HuH-7 (cell line): ENCODE measurements around the gene NAGLU.
"Not testable (repeated sequence)": the region's sequence is repeated elsewhere in the genome, so short reads cannot be mapped to it uniquely, and the experiment has no call there.

Experiments used
- DNase-seq: peaks from one replicate; pipeline ENCODE4 v3.0.0; 2011; ENCODE audit warnings: low spot score

The NAGLU gene

DNA sequence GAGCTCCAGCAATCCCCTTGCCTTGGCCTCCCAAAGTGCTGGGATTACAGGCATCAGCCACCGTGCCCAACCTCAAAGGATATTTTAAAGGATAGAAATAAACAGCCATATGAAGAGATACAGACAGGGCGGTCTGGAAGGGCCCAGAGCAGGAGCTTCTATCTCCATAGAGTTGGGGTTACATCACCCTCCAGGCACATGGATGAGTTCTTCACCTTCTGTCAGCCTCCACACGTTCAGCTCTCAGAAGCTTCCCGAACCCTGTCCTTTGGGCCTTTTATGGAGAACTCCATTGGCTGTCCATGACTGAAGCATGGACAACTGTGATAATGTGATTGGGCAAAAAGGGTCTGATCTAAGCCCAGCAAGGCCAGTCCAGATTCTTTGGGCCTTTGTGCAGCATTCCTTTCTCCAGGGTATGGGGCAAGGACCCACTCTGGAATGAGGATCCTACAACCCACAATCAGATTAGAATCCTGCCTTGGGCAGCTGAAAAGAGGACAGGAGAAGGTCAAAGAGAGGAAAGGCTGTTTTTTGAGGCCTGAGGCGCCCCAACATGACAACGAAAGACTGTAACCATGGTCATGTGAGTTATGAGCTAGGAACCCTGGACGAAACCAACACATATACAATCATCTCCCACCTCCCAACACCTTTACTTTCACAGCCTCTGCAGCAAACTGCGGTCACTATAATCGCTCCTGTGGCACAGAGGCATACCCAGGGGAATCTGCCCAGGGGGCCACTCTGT, 9.9 kb downstream of the NAGLU start:
- DNase-seq, result not testable (repeated sequence)

GRCh38 chr17:42547001-42547461, 11.0 kb downstream of the NAGLU start:
- DNase-seq, result no peak

GRCh38 chr17:42547698-42548069, 11.6 kb downstream of the NAGLU start:
- DNase-seq, result no peak

DNA sequence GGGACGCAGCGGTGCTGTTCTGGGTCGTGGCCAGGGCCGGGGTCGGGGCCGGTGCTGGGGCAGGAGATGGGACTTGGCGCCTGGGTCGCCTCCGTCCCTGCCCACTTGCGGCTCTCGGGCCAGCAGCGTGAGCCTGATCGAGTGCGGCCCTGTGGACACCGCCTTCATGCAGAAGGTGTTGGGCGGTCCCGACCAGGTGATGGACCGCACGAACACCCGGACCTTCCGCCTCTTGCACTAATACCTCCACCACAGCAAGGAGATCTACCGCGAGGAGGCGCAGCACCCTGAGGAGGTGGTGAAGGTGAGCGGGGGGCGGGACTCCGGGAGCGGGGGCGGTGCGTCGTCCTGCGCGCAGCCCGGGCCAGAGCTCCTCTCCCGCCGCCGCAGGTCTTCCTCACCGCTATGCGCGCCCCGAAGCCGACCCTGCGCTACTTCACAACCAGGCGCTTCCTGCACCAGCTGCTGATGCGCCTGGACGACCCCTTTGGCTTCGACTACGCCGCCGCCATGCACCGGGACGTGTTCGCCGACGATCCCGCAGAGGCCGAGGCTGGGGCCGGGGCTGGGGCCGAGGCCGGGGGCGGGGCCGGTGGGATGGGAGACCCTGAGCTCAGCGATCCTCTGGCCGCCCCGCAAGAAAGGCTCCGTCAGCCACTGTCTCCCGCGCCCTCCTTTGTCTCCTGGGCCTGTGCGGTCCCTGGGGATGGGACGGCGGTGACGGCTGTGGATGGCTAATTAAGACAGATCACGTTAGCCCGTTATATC, 12.2 kb downstream of the NAGLU start:
- peak; percentile 96 for DNase-seq

- DNase-seq, result no peak
Observed at GRCh38 chr17:42548993-42549755, 13.1 kb downstream of the NAGLU start.

DNA sequence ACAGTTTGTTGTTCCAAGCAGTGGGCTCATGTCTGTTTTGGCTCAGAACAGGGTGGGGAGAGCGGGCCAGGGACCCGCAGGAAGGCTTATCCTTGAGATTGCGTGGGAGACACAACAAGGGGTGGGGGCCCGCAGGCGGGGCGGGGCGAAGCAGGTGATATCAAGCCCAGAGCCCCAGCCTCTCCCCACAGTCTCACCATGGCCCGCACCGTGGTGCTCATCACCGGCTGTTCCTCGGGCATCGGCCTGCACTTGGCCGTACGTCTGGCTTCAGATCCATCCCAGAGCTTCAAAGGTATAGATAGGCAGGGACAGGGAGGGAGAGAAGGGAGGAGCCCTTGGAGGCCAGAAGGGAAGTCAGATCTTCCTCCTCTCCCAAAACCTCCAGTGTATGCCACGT, 16.7 kb downstream of the NAGLU start, which contains the start of gene HSD17B1:
Gene HSD17B1, plus strand, starts transcription at position 188 of the 400 bp plus-strand sequence. Its CDS starts 11 bp downstream, at position 199.
- DNase-seq, result not testable (repeated sequence)

- no peak for DNase-seq
Observed at GRCh38 chr17:42553161-42553818, 17.2 kb downstream of the NAGLU start.

DNA sequence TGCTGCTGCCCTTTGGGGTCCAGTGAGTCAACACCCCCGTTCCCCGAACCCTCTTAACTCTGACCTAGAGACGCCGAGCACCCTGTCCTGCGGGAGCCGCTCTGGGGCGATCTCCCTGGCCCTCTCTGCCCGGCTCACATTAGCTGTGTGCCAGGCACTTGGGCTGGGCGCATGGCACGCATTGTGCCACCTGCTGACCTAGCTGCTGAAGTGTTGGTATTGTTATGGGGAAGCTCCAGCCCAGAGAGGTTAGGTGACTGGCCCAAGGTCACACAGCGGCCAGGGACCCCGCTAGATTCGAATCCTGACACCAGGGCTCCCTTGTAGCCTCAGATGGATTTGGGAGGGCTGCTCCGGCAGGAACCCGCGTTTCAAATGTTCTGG, 17.8 kb downstream of the NAGLU start:
- no peak for DNase-seq

DNA sequence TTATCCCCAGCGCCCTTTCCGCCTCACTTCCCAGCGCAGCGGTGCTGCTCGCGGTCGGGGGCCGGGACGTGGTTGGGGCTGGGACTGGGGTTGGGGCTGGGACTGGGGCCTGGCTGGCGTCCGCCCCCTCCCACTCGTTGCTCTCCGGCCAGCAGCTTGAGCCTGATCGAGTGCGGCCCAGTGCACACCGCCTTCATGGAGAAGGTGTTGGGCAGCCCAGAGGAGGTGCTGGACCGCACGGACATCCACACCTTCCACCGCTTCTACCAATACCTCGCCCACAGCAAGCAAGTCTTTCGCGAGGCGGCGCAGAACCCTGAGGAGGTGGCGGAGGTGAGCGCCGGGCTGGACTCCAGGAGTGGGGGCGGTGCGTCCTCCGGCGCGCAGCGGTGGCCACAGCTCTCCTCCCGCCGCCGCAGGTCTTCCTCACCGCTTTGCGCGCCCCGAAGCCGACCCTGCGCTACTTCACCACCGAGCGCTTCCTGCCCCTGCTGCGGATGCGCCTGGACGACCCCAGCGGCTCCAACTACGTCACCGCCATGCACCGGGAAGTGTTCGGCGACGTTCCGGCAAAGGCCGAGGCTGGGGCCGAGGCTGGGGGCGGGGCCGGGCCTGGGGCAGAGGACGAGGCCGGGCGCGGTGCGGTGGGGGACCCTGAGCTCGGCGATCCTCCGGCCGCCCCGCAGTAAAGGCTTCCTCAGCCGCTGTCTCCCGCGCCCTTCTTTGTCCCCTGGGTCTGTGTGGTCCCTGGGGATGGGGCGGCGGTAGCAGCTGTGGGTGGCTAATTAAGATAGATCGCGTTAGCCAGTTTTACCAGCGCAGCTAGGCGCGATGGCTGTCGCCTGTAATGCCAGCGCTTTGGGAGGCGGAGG, 18.4 kb downstream of the NAGLU start:
- peak; percentile 97 for DNase-seq

- no peak for DNase-seq
Observed at GRCh38 chr17:42555122-42555622, 19.1 kb downstream of the NAGLU start.

DNA sequence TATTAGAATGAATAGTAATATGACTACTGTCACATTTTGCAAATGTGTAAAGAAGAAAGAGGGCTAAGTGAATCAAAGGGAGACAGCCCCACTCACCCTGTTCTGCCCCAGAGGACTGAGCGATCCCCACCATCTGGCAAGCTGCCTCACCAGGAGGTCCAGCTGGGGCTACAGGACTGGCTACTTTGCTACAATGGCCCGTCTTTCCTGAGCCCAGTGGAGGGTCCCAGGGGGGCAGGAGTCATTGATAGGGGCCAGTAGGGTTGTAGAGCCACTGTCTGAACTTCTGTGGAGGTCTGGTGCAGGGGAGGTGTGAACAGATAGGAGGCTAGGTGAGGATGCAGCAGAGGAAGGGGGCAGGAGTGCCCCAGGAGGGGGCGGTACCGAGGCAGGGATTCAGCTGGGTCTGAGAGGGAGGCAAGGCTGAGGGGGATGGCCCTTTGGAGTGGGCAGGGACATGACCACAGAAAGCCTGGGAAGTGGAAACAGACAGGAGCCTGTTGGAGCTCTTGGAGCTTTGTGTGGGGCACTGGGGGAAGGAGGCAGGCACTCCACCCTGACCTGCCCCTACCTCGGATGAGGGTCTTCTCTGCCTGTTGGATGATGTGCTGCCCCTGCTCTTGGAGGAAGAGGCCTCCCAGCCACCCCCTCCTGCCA, 20.0 kb downstream of the NAGLU start:
- DNase-seq, result not testable (repeated sequence)

DNA sequence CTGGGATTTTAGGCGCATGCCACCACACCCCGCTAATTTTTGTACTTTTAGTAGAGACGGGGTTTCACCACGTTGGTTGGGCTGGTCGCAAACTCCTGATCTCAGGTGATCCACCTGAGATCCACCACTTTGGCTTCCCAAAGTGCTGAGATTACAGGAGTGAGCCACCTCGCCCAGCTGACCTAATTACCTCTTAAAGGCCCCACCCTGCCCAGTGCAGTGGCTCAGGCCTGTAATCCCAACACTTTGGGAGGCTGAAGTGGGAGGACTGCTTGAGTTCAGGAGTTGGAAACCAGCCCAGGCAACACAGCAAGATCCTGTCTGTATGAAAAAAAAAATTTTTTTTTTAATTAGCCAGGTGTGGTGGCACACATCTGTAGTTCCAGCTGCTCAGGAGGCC, 23.0 kb downstream of the NAGLU start:
- DNase-seq, result no peak

GRCh38 chr17:42560246-42560645, 24.2 kb downstream of the NAGLU start:
- DNase-seq, result no peak

GRCh38 chr17:42561897-42562387, 25.9 kb downstream of the NAGLU start, which contains the start of gene COASY:
Gene COASY (plus strand): TSS chr17:42562148. CDS start chr17:42562623, 475 bp downstream.
- DNase-seq, result peak; percentile 100

DNA sequence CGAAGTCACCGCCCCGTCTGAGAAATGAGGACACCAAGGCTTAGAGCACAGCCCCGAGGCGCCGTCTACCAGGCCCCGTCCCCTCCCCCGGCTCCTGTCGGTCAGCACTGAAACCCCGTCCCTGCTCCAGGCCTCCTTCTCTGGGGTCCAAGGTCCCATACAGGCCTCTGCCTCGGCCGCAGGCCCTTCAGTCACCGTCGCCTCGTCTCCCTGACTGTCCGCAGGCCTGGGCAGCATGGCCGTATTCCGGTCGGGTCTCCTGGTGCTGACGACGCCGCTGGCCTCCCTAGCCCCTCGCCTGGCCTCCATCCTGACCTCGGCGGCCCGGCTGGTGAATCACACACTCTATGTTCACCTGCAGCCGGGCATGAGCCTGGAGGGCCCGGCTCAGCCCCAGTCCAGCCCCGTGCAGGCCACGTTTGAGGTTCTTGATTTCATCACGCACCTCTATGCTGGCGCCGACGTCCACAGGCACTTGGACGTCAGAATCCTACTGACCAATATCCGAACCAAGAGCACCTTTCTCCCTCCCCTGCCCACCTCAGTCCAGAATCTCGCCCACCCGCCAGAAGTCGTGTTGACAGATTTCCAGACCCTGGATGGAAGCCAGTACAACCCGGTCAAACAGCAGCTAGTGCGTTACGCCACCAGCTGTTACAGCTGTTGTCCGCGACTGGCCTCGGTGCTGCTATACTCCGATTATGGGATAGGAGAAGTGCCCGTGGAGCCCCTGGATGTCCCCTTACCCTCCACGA, 26.5 kb downstream of the NAGLU start:
- peak; percentile 52 for DNase-seq

DNA sequence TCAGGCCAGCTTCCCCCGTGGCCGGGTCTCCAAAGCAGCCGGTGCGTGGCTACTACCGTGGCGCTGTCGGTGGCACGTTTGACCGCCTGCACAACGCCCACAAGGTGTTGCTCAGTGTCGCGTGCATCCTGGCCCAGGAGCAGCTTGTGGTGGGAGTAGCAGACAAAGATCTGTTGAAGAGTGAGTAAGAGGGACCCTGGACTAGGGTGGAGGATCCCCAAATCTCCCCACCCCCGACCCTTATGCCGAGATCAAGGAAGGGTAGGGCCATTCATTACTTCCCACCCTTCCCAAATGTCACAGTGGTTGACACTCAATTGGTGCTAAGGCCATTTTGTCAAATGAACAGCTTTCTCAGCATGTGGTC, 27.1 kb downstream of the NAGLU start:
- no peak for DNase-seq

DNA sequence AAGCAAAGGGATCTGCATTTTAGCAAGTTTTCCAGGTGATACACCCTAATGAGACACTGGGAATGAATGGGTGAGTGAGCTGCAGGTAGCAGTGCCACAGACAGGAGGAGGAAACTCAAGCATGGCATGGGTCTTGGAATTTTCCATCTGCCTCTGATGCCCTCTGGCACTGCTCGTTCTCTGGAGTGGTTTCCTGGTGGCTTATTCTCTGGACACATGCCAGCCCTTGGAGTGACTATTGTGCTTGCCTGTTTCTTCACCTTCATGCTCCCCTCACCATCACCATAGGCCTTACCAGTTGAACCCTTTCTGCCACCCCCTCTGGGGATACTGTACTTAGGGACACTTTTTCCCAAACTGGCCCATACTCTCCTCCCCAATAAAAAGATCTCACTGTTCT, 27.5 kb downstream of the NAGLU start:
- DNase-seq, result no peak

- DNase-seq, result no peak
Observed at GRCh38 chr17:42563950-42564349, 27.9 kb downstream of the NAGLU start.

GRCh38 chr17:42564815-42565522, 28.9 kb downstream of the NAGLU start:
- DNase-seq, result no peak
